Colonic mucosa (tissue), 4 donors: Measurements from ENCODE around the gene NOL11. TPM values are rescaled to one million over a fixed set of nuclear protein-coding genes. Genes with fewer than 3 reads are reported as not detected.

ENCODE experiments used
- DNase-seq: peaks from one replicate; pipeline ENCODE4 v3.0.0-alpha.2; 2020
- H3K27ac ChIP-seq: fragments of 200-600 bp; one replicate; pipeline ENCODE4 v1.8.0; 2021
- H3K27me3 ChIP-seq: fragments of 200-600 bp; one replicate; pipeline ENCODE4 v1.8.0; 2021
- H3K36me3 ChIP-seq: fragments of 200-600 bp; one replicate; pipeline ENCODE4 v1.8.0; 2021
- H3K4me1 ChIP-seq: fragments of 200-600 bp; one replicate; pipeline ENCODE4 v1.8.0; 2021; ENCODE audit warnings: mild to moderate bottlenecking
- H3K4me3 ChIP-seq: fragments of 200-600 bp; one replicate; pipeline ENCODE4 v1.8.0; 2021
- H3K9ac ChIP-seq, 2 donors: one replicate each; pipeline ENCODE4 v1.7.0; 2013; ENCODE audit warnings: control low read depth in 2 of 2, low read depth in 2 of 2, low read length in 2 of 2
- H3K9me3 ChIP-seq: fragments of 200-600 bp; one replicate; pipeline ENCODE4 v1.8.0; 2021
- intact Hi-C: fragments of 100-400 bp; cut with DNase I; formaldehyde crosslinking; loops from one replicate; pipeline ENCODE4 v1.14.1; 2022
- total RNA-seq, 2 donors: library from RNA; stranded (reverse); fragmentation: NEBNext Ultra II Directional in 1 of 2; extraction: Animal tissue kit (Norgen Biotek cat#: 25700) in 1 of 2; gene quantifications; one replicate each; pipeline ENCODE4 v1.2.1, GENCODE V29; 2021
- TF ChIP-seq, protein P1 (sequence below): fragments of 200-600 bp; IDR thresholded peaks from one replicate; pipeline ENCODE4 v1.8.0; 2022; ENCODE audit warnings: antibody characterized with exemption, mild to moderate bottlenecking
- donor health status: healthy.
- donor health status: DM: no; HTN: no; CAD: no.
- donor health status: DM: no; HTN: no; CAD: no.

The NOL11 gene
- total RNA-seq, 2 donors from 2014 or later: 27.8 to 43.3 TPM

DNA sequence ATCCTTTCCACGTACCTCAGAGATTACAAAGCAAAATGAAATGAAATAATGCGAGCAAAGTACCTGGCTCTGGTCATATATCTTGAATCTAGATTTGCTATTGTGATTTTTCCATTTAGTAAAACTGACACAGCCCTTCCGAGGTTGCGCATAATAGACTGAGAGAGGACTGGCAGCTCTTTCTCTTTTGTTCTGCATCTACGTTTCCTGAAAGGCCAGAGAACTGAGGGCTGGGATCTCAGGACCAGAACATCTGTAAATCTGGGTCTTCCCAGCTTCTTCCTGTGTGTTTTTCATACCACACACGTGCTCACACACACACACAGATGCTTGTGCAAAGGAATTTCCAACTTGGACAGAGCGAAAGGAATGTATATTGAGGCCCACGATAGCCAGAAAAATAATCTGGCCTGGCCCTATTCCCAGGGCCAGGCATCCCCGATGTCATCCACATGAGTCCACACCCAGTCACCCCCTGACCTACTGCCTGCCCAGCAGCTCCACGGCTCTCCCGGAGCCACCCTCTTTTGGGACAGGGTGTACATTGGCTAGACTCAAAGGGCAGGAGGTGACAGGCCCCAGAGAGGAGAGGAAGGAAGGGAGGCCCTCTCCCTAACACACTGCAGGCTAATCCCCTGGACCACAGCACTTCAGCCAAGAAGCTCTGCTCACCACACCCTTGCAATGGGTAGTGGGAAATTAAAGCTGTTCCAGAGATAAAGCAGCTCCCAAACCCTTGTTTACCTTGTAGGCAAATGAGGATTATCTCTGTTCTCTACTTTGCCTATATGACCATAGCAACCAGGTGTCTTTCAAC lies 41.8 kb downstream of the NOL11 start:
- DNase-seq: no peak
- H3K27ac ChIP-seq: no peak overlapping the region

DNA sequence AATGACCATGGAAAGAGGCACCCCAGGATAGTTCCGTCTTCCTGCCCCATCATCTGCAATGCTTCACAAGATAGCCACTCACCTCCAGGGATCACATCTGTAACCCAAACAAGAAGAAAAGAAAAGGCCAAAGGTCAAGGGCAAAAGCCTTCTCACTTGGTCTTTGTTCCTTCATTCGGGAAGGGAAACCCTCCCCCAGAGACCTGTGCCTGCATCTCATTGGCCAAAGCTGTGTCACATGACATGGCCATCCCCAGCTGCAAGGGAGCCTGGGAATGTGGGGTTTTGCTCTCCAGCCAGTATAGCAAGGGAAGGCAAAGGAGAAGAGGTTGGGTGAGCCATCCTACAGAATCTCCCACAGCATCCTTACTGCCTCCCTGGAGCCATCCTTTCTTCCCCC lies 47.9 kb downstream of the NOL11 start:
- no peaks in the 10 kb centered on the region for H3K4me1 ChIP-seq
- no peaks in the 10 kb centered on the region for H3K36me3 ChIP-seq
- TF ChIP-seq, protein P1, sequence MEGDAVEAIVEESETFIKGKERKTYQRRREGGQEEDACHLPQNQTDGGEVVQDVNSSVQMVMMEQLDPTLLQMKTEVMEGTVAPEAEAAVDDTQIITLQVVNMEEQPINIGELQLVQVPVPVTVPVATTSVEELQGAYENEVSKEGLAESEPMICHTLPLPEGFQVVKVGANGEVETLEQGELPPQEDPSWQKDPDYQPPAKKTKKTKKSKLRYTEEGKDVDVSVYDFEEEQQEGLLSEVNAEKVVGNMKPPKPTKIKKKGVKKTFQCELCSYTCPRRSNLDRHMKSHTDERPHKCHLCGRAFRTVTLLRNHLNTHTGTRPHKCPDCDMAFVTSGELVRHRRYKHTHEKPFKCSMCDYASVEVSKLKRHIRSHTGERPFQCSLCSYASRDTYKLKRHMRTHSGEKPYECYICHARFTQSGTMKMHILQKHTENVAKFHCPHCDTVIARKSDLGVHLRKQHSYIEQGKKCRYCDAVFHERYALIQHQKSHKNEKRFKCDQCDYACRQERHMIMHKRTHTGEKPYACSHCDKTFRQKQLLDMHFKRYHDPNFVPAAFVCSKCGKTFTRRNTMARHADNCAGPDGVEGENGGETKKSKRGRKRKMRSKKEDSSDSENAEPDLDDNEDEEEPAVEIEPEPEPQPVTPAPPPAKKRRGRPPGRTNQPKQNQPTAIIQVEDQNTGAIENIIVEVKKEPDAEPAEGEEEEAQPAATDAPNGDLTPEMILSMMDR: no peak
- H3K27ac ChIP-seq: no peak overlapping the region
- no peak for DNase-seq
- intact Hi-C loops: no loop called here
- no peak overlapping the region for H3K4me3 ChIP-seq
- H3K9ac ChIP-seq: no peak overlapping the region
- no peaks in the 10 kb centered on the region for H3K9me3 ChIP-seq
- no peaks in the 10 kb centered on the region for H3K27me3 ChIP-seq

More for the DNA sequence above, 41.8 kb downstream of the NOL11 start:
- no peaks in the 10 kb centered on the region for H3K27me3 ChIP-seq
- no peak overlapping the region for H3K4me3 ChIP-seq
- no peaks in the 10 kb centered on the region for H3K9me3 ChIP-seq
- H3K36me3 ChIP-seq: no peaks in the 10 kb centered on the region
- TF ChIP-seq, protein P1: no peak
- H3K9ac ChIP-seq: no peak overlapping the region
- intact Hi-C loops: no loop called here
- no peaks in the 10 kb centered on the region for H3K4me1 ChIP-seq

DNA sequence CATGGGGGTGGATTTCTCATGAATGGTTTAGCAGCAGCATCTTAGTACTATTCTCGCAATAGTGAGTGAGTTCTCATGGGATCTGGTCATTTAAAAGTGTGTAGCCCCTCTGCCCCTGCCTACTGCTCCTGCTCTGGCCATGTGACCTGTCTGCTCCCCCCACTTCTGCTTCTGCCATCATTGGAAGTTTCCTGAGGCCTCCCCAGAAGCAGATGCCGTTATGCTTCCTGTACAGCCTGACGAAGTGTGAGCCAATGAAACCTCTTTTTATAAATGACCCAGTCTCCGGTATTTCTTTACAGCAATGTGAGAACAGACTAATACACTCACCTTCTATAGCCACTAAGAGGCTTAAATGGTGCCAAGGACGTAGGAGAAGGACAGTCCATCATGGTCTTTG lies 51.5 kb downstream of the NOL11 start:
- Histone ChIP-seq H3K27ac (no peak overlapping the region), H3K9ac (no peak overlapping the region), H3K4me3 (no peak overlapping the region), H3K9me3 (no peaks in the 10 kb centered on the region), H3K4me1 (no peaks in the 10 kb centered on the region), H3K36me3 (no peaks in the 10 kb centered on the region), H3K27me3 (no peaks in the 10 kb centered on the region)
- TF ChIP-seq, protein P1: no peak
- no peak for DNase-seq
- intact Hi-C loops: no loop called here

DNA sequence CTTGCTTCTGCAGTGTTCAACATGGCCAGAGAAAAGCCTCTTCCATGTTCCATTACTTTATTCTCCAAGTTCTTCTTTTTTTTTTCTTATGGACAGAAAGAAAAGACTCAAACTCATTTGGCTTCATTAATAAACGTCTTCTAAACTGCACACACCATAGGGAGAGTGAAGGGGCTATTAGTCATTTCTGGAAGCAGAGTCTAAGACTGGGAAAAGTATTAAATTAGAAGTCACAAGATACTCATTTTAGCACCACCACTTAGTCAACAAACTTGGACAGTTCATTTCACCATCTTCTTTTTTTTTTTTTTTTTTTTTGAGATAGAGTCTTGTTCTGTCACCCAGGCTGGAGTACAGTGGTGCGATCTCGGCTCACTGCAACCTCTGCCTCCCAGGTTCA lies 52.8 kb downstream of the NOL11 start:
- TF ChIP-seq, protein P1: no peak
- H3K9me3 ChIP-seq: no peaks in the 10 kb centered on the region
- H3K27me3 ChIP-seq: no peaks in the 10 kb centered on the region
- H3K9ac ChIP-seq: no peak overlapping the region
- H3K4me3 ChIP-seq: no peak overlapping the region
- H3K4me1 ChIP-seq: no peaks in the 10 kb centered on the region
- DNase-seq: no peak
- no peaks in the 10 kb centered on the region for H3K36me3 ChIP-seq
- no peak overlapping the region for H3K27ac ChIP-seq
- intact Hi-C loops: no loop called here

DNA sequence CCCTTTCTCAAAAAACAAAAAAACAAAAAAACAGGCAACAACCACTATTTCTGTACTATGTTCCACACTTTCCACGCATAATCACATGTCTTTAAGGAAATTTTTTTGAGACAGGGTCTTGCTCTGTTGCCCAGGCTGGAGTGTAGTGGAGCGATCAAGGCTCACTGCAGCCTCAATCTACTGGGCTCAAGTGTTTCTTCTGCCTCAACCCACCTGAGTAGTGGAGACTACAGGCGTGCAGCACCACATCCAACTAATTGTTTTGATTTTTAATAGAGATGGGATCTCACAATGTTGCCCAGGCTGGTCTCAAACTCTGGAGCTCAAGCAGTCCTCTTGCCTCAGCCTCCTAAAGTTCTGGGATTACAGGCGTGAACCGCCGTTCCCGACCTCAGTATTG lies 54.9 kb downstream of the NOL11 start:
- no peak for DNase-seq
- Histone ChIP-seq H3K4me3 (no peak overlapping the region), H3K27me3 (no peaks in the 10 kb centered on the region), H3K4me1 (no peaks in the 10 kb centered on the region), H3K36me3 (no peaks in the 10 kb centered on the region), H3K27ac (no peak overlapping the region), H3K9ac (no peak overlapping the region), H3K9me3 (no peaks in the 10 kb centered on the region)
- TF ChIP-seq, protein P1: no peak
- intact Hi-C loops: no loop called here
